Omental fat pad (tissue), 4 donors: ENCODE results near the gene CLGN. TPM values are rescaled to one million over a fixed set of nuclear protein-coding genes. Genes with fewer than 3 reads are reported as not detected.

Experiments
- ATAC-seq: fragments of 150-250 bp; one replicate; pipeline ENCODE4 v1.9.1; 2016; ENCODE audit warnings: mild to moderate bottlenecking, moderate library complexity; ENCODE audit not compliant: low FRiP score
- DNase-seq: peaks from one replicate; pipeline ENCODE4 v3.0.0-alpha.2; 2019; ENCODE audit warnings: low spot score
- CTCF ChIP-seq, 3 donors: fragments of 450-650 bp; IDR thresholded peaks; one replicate each; pipeline ENCODE4 v1.5.1; 2016 to 2017; ENCODE audit warnings: antibody characterized with exemption in 3 of 3, mild to moderate bottlenecking in 3 of 3, moderate library complexity in 2 of 3
- total RNA-seq, 4 donors: library from RNA; depleted of rRNA; stranded (reverse); fragments of >200 nt; gene quantifications; one replicate each; pipeline ENCODE4 v1.1.0, GENCODE V29; 2016

The CLGN gene
- total RNA-seq, 4 donors from 2014 or later: 0.19 to 0.48 (median 0.38) TPM

GRCh38 chr4:140382732-140383131, 44.7 kb downstream of the CLGN start:
- ATAC-seq: no peak
- no peak for DNase-seq
- no peak for TF ChIP-seq CTCF (IDR thresholded peaks at IDR 0.05)

GRCh38 chr4:140374130-140374477, 53.3 kb downstream of the CLGN start:
- DNase-seq (no peak), ATAC-seq (no peak)
- TF ChIP-seq CTCF (IDR thresholded peaks at IDR 0.05): no peak

- DNase-seq: peak; percentile 95
- TF ChIP-seq CTCF (IDR thresholded peaks at IDR 0.05): no peak
- peak; percentile 100 for ATAC-seq
Measured at GRCh38 chr4:140373328-140374129, 53.9 kb downstream of the CLGN start, which contains the start of gene SCOC. Gene SCOC, plus strand, starts transcription at chr4:140373646. Its CDS starts 5,525 bp downstream, at chr4:140379171.

- no peak for DNase-seq
- no peak for TF ChIP-seq CTCF (IDR thresholded peaks at IDR 0.05)
- peak; percentile 7 for ATAC-seq
Measured at GRCh38 chr4:140372751-140373327, 54.6 kb downstream of the CLGN start.

- DNase-seq (no peak), ATAC-seq (no peak)
- no peak for TF ChIP-seq CTCF (IDR thresholded peaks at IDR 0.05)
Measured at GRCh38 chr4:140368686-140369085, 58.8 kb downstream of the CLGN start.

- ATAC-seq (no peak), DNase-seq (no peak)
- no peak for TF ChIP-seq CTCF (IDR thresholded peaks at IDR 0.05)
Measured at GRCh38 chr4:140367738-140368137, 59.7 kb downstream of the CLGN start.

- ATAC-seq (no peak), DNase-seq (no peak)
- no peak for TF ChIP-seq CTCF (IDR thresholded peaks at IDR 0.05)
Measured at GRCh38 chr4:140363558-140363957, 63.9 kb downstream of the CLGN start.
